IMR-90 (cell line): ENCODE measurements around the gene RNF125. TPM values are rescaled to one million over a fixed set of nuclear protein-coding genes. Genes with fewer than 3 reads are reported as not detected.

Source experiments
- ATAC-seq: fragments of 200-7000 bp; cut with Tn5 transposase; 2 replicates; pipeline ENCODE4 v1.9.1; 2020; ENCODE audit warnings: low read depth, mild to moderate bottlenecking, moderate library complexity
- BruUV-seq: library from RNA; stranded (reverse); fragments of 400-500 nt; replicated peaks from 2 replicates; lab custom pipeline; 2021; lab: Mats Ljungman, UMichigan
- CTCF ChIA-PET: fragments of 300-600 bp; formaldehyde crosslinking; extraction: SDS; loops from one replicate; lab custom pipeline; 2021; ENCODE audit warnings: antibody characterized with exemption; lab: Yijun Ruan, JAX
- POLR2A ChIA-PET: fragments of 300-600 bp; sonication (Branson Sonifier 250); formaldehyde crosslinking; loops from one replicate; lab custom pipeline; 2022; ENCODE audit warnings: antibody characterized with exemption; ENCODE audit not compliant: unreplicated experiment; lab: Charles Lee
- DNase-seq: peaks from one replicate; pipeline ENCODE4 v3.0.0; 2013
- H2AFZ ChIP-seq: replicated peaks from 2 replicates; pipeline ENCODE3; 2013; ENCODE audit warnings: low read length, mild to moderate bottlenecking; ENCODE audit not compliant: poor library complexity
- H2AK5ac ChIP-seq: 2 replicates; pipeline ENCODE4 v1.6.1; 2013; ENCODE audit warnings: low read depth, low read length, inconsistent platforms
- H2AK9ac ChIP-seq: replicated peaks from 2 replicates; pipeline ENCODE3; 2013; ENCODE audit warnings: mild to moderate bottlenecking, low read depth, low read length, moderate library complexity; ENCODE audit not compliant: poor library complexity
- H2BK120ac ChIP-seq: 2 replicates; pipeline ENCODE4 v1.6.1; 2013; ENCODE audit warnings: low read depth, low read length, inconsistent platforms
- H2BK15ac ChIP-seq: 3 replicates; pipeline ENCODE4 v1.6.1; 2013; ENCODE audit warnings: low read depth, low read length, inconsistent platforms
- H2BK20ac ChIP-seq: 2 replicates; pipeline ENCODE4 v1.6.1; 2013; ENCODE audit warnings: low read depth, mild to moderate bottlenecking, inconsistent platforms, low read length, moderate library complexity
- H2BK5ac ChIP-seq: 2 replicates; pipeline ENCODE4 v1.6.1; 2013; ENCODE audit warnings: mild to moderate bottlenecking, low read depth, low read length, inconsistent platforms; ENCODE audit not compliant: poor library complexity, severe bottlenecking
- H3K14ac ChIP-seq: replicated peaks from 2 replicates; pipeline ENCODE4 v1.6.1; 2013; ENCODE audit warnings: low read depth, low read length, inconsistent platforms
- H3K18ac ChIP-seq: 2 replicates; pipeline ENCODE4 v1.6.1; 2013; ENCODE audit warnings: low read depth, low read length, control low read depth
- H3K23ac ChIP-seq: 2 replicates; pipeline ENCODE4 v1.6.1; 2013; ENCODE audit warnings: low read depth, low read length, inconsistent platforms
- H3K27ac ChIP-seq: 2 replicates; pipeline ENCODE4 v1.5.1; 2013; ENCODE audit warnings: mild to moderate bottlenecking, control low read depth, low read length; ENCODE audit not compliant: insufficient read depth
- H3K27me3 ChIP-seq: 2 replicates; pipeline ENCODE4 v1.6.1; 2013; ENCODE audit warnings: low read length; ENCODE audit not compliant: control insufficient read depth, insufficient read depth
- H3K36me3 ChIP-seq: 2 replicates; pipeline ENCODE4 v1.6.1; 2013; ENCODE audit warnings: low read length, mixed read lengths; ENCODE audit not compliant: control insufficient read depth, insufficient read depth
- H3K4ac ChIP-seq: 2 replicates; pipeline ENCODE4 v1.6.1; 2013; ENCODE audit warnings: low read depth, low read length, inconsistent platforms
- H3K4me1 ChIP-seq: 2 replicates; pipeline ENCODE4 v1.6.1; 2013; ENCODE audit warnings: low read length, mixed read lengths; ENCODE audit not compliant: control insufficient read depth, insufficient read depth
- H3K4me2 ChIP-seq: 2 replicates; pipeline ENCODE4 v1.6.1; 2013; ENCODE audit warnings: low read depth, mild to moderate bottlenecking, control low read depth, low read length, moderate library complexity
- H3K4me3 ChIP-seq: 2 replicates; pipeline ENCODE4 v1.5.1; 2013; ENCODE audit warnings: low read depth, mild to moderate bottlenecking, control low read depth, low read length, moderate library complexity; ENCODE audit not compliant: insufficient read depth
- H3K56ac ChIP-seq: 2 replicates; pipeline ENCODE4 v1.6.1; 2013; ENCODE audit warnings: low read length, inconsistent platforms; ENCODE audit not compliant: insufficient read depth; ENCODE audit errors: extremely low read depth
- H3K79me1 ChIP-seq, 2 experiments: 2 replicates each; pipeline ENCODE4 v1.6.1; 2013; ENCODE audit warnings: low read length in 2 of 2, inconsistent platforms in 1 of 2, low read depth in 1 of 2
- H3K9ac ChIP-seq: 2 replicates; pipeline ENCODE4 v1.6.1; 2013; ENCODE audit warnings: low read depth, low read length, control low read depth
- H3K9me1 ChIP-seq: 2 replicates; pipeline ENCODE4 v1.6.1; 2013; ENCODE audit warnings: low read length, inconsistent platforms; ENCODE audit not compliant: insufficient read depth
- H3K9me3 ChIP-seq: 2 replicates; pipeline ENCODE4 v1.6.1; 2013; ENCODE audit warnings: low read length; ENCODE audit not compliant: control insufficient read depth, insufficient read depth
- H4K20me1 ChIP-seq: 2 replicates; pipeline ENCODE4 v1.6.1; 2013; ENCODE audit warnings: low read length, inconsistent platforms; ENCODE audit not compliant: insufficient read depth
- H4K5ac ChIP-seq: 2 replicates; pipeline ENCODE4 v1.6.1; 2013; ENCODE audit warnings: mild to moderate bottlenecking, low read depth, low read length, control low read depth
- H4K8ac ChIP-seq, 2 experiments: 2 replicates each; pipeline ENCODE4 v1.6.1; 2013; ENCODE audit warnings: low read depth in 2 of 2, low read length in 2 of 2, control low read depth in 1 of 2, inconsistent platforms in 1 of 2
- H4K91ac ChIP-seq: 2 replicates; pipeline ENCODE4 v1.6.1; 2013; ENCODE audit warnings: low read depth, low read length, inconsistent platforms; ENCODE audit not compliant: insufficient read depth
- CEBPB ChIP-seq: IDR thresholded peaks from 2 replicates; pipeline ENCODE4 v1.6.1; 2012; ENCODE audit warnings: low read depth, low read length, improper control_type of control experiment
- FOS ChIP-seq: fragments of 150-350 bp; IDR thresholded peaks from 2 replicates; pipeline ENCODE4 v1.6.1; 2016; ENCODE audit warnings: low read depth, low read length
- MAFK ChIP-seq: IDR thresholded peaks from 2 replicates; pipeline ENCODE4 v1.6.1; 2012; ENCODE audit warnings: low read depth, low read length, improper control_type of control experiment
- RAD21 ChIP-seq: IDR thresholded peaks from 2 replicates; pipeline ENCODE4 v1.6.1; 2012; ENCODE audit warnings: low read length, improper control_type of control experiment
- RFX5 ChIP-seq: IDR thresholded peaks from 2 replicates; pipeline ENCODE4 v1.8.0; 2012; ENCODE audit warnings: low read depth, mild to moderate bottlenecking, low read length, moderate library complexity
- WGBS, 2 experiments: methylation state at CpG; one replicate each; pipeline versions ENCODE4 v1.1.5 to v1.1.7; 2013; ENCODE audit warnings: missing lambda C conversion rate in 2 of 2; ENCODE audit not compliant: insufficient read length in 1 of 2; ENCODE audit errors: extremely low coverage in 2 of 2; 5-methylcytosine and 5-hydroxymethylcytosine counted together
- dilution Hi-C: fragments of 300-500 bp; cut with HindIII; formaldehyde crosslinking; loops from one replicate; pipeline ENCODE4 v1.14.3; 2018; ENCODE audit warnings: low sequenced_read_pairs; ENCODE audit not compliant: unreplicated experiment
- in situ Hi-C: fragments of 300-500 bp; cut with MboI; formaldehyde crosslinking; loops from 3 replicates; pipeline ENCODE4 v1.14.3; 2019; ENCODE audit warnings: low sequenced_read_pairs, inconsistent platforms, mixed read lengths
- intact Hi-C: fragments of 100-400 bp; cut with micrococcal nuclease; formaldehyde crosslinking; loops from 2 replicates; pipeline ENCODE4 v1.10.0; 2022
- polyA plus RNA-seq, 3 experiments: library from polyadenylated mRNA; depleted of rRNA; stranded (reverse); fragments of >200 nt; gene quantifications; 2 replicates each; pipeline ENCODE4 v1.2.3, GENCODE V29; 2012; ENCODE audit warnings: low replicate concordance in 1 of 3
- total RNA-seq: library from RNA; depleted of rRNA; stranded (reverse); fragments of >200 nt; gene quantifications from 2 replicates; pipeline ENCODE4 v1.2.3, GENCODE V29; 2012
- TF ChIP-seq, protein P1 (sequence below): fragments of 150-350 bp; IDR thresholded peaks from 2 replicates; pipeline ENCODE4 v1.6.1; 2016; ENCODE audit warnings: low read depth, mild to moderate bottlenecking, low read length, moderate library complexity, borderline replicate concordance

RNF125 gene
- total and polyA plus RNA-seq, 2 of the 4 experiments (the other 2 are of a cell fraction): under 0.01 to 0.10 TPM

DNA sequence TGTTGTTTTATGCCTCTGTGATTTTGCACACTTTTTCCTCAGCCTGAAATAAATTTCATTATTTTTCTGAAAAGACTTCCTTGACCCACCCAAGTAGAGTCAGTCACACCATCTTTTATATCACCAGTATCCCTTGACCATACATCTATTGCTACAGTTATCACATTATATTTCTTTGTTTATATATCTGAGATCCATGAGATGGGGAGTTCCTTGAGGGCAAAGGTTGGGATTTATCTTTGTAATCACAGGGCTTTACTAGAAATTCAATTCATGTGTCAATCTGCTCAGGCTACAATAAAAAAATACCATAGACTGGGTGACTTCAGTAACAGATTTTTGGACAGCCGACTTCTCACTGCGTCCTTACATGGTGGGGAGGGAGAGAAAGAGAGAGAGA is 60.2 kb downstream of the RNF125 start:
- no peaks in the 10 kb centered on the region for H4K20me1 ChIP-seq
- no peaks in the 10 kb centered on the region for H3K36me3 ChIP-seq
- no peaks in the 10 kb centered on the region; the same call in 1 of the 2 replicates for H3K27me3 ChIP-seq
- no peaks in the 10 kb centered on the region for H3K4me1 ChIP-seq
- H2BK15ac ChIP-seq: no peak overlapping the region
- H2BK5ac ChIP-seq: no peak overlapping the region
- H4K8ac ChIP-seq: no peak overlapping the region
- no peak overlapping the region for H2AFZ ChIP-seq
- no peaks in the 10 kb centered on the region for H3K9me3 ChIP-seq
- H2BK120ac ChIP-seq: no peak overlapping the region
- no peak overlapping the region for H2BK20ac ChIP-seq
- in situ Hi-C loops (no loop called here), intact Hi-C loops (no loop called here), dilution Hi-C loops (no loop called here)
- no CpG with 5 or more reads among the region's 2 CpGs for WGBS, 2 experiments
- ChIA-PET POLR2A (no interaction called here), CTCF (no interaction called here)
- no peak overlapping the region for H3K14ac ChIP-seq
- no peak overlapping the region for H3K4ac ChIP-seq
- DNase-seq (no peak), ATAC-seq (no peak)
- no peaks in the 10 kb centered on the region for H3K9me1 ChIP-seq
- H4K5ac ChIP-seq: no peak overlapping the region
- no peak overlapping the region for H2AK9ac ChIP-seq
- no peak overlapping the region for H4K91ac ChIP-seq
- no peaks in the 10 kb centered on the region for H3K79me1 ChIP-seq
- H3K23ac ChIP-seq: no peak overlapping the region
- TF ChIP-seq RAD21 (no peak), MAFK (no peak), RFX5 (no peak), CEBPB (no peak), FOS (no peak)
- TF ChIP-seq, protein P1, sequence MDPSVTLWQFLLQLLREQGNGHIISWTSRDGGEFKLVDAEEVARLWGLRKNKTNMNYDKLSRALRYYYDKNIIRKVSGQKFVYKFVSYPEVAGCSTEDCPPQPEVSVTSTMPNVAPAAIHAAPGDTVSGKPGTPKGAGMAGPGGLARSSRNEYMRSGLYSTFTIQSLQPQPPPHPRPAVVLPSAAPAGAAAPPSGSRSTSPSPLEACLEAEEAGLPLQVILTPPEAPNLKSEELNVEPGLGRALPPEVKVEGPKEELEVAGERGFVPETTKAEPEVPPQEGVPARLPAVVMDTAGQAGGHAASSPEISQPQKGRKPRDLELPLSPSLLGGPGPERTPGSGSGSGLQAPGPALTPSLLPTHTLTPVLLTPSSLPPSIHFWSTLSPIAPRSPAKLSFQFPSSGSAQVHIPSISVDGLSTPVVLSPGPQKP: no peak
- no peak overlapping the region for H2AK5ac ChIP-seq
- H3K18ac ChIP-seq: no peak overlapping the region
- no TSS peak for BruUV-seq
- H3K56ac ChIP-seq: no peak overlapping the region
- H3K4me3 ChIP-seq: no peak overlapping the region
- no peak overlapping the region for H3K4me2 ChIP-seq
- no peak overlapping the region for H3K9ac ChIP-seq
- no peak overlapping the region for H3K27ac ChIP-seq
